Hepatocyte (in vitro differentiated cells): ENCODE results near the gene GRIK2. TPM values are rescaled to one million over a fixed set of nuclear protein-coding genes. Genes with fewer than 3 reads are reported as not detected.

Experiments
- DNase-seq: peaks from one replicate; pipeline ENCODE4 v3.0.0-alpha.2; 2016; ENCODE audit warnings: low spot score
- H2AFZ ChIP-seq: fragments of 200-600 bp; sonication (generic); 2 replicates; pipeline ENCODE4 v1.6.0; 2016; ENCODE audit warnings: antibody characterized with exemption, mild to moderate bottlenecking
- H3K27ac ChIP-seq: fragments of 200-600 bp; sonication (generic); 2 replicates; pipeline ENCODE4 v1.5.1; 2016; ENCODE audit warnings: mild to moderate bottlenecking
- H3K27me3 ChIP-seq: fragments of 200-600 bp; sonication (generic); 2 replicates; pipeline ENCODE4 v1.6.1; 2016
- H3K36me3 ChIP-seq: fragments of 200-600 bp; sonication (generic); replicated peaks from 2 replicates; pipeline ENCODE4 v1.5.1; 2016; ENCODE audit warnings: low read depth; ENCODE audit not compliant: insufficient read depth
- H3K4me1 ChIP-seq: fragments of 200-600 bp; sonication (generic); 2 replicates; pipeline ENCODE4 v1.5.1; 2016; ENCODE audit warnings: mild to moderate bottlenecking, moderate library complexity; ENCODE audit not compliant: insufficient read depth
- H3K4me2 ChIP-seq: fragments of 200-600 bp; sonication (generic); 2 replicates; pipeline ENCODE4 v1.6.0; 2016
- H3K4me3 ChIP-seq: fragments of 200-600 bp; sonication (generic); 2 replicates; pipeline ENCODE4 v1.5.1; 2016; ENCODE audit warnings: mild to moderate bottlenecking
- H3K79me2 ChIP-seq: fragments of 200-600 bp; sonication (generic); 2 replicates; pipeline ENCODE4 v1.6.0; 2017; ENCODE audit warnings: mild to moderate bottlenecking
- H3K9me2 ChIP-seq: fragments of 200-600 bp; sonication (generic); replicated peaks from 2 replicates; pipeline ENCODE4 v1.6.0; 2017; ENCODE audit warnings: mild to moderate bottlenecking; ENCODE audit not compliant: insufficient read depth
- H3K9me3 ChIP-seq: fragments of 200-600 bp; sonication (generic); 2 replicates; pipeline ENCODE4 v1.5.1; 2016; ENCODE audit warnings: low read depth, mild to moderate bottlenecking
- H4K20me1 ChIP-seq: fragments of 200-600 bp; sonication (generic); 2 replicates; pipeline ENCODE4 v1.6.0; 2016; ENCODE audit warnings: mild to moderate bottlenecking; ENCODE audit not compliant: insufficient read depth, poor library complexity, severe bottlenecking
- EZH2 ChIP-seq: fragments of 200-600 bp; sonication (generic); IDR thresholded peaks from 2 replicates; pipeline ENCODE4 v1.6.1; 2016; ENCODE audit warnings: antibody characterized with exemption, mild to moderate bottlenecking, borderline replicate concordance
- EZH2phosphoT487 ChIP-seq: fragments of 200-600 bp; sonication (generic); IDR thresholded peaks from one replicate; pipeline ENCODE4 v1.6.1; 2018; ENCODE audit warnings: antibody characterized with exemption, mild to moderate bottlenecking, low read depth, moderate library complexity; ENCODE audit not compliant: unreplicated experiment, severe bottlenecking
- WGBS: methylation state at CpG from one replicate; pipeline ENCODE4 v1.1.6; 2016; ENCODE audit warnings: low lambda C conversion rate; ENCODE audit errors: missing lambda C conversion rate; 5-methylcytosine and 5-hydroxymethylcytosine counted together
- polyA plus RNA-seq: library from polyadenylated mRNA; unstranded; fragments of >200 nt; fragmentation: Nextera tagmentation; extraction: Ambion mirVana; gene quantifications from 2 replicates; pipeline ENCODE4 v1.2.1, GENCODE V29; 2016
- total RNA-seq: library from RNA; depleted of rRNA; stranded (reverse); fragments of >200 nt; gene quantifications from 2 replicates; pipeline ENCODE4 v1.2.3, GENCODE V29; 2014
- TF ChIP-seq, protein P1 (sequence below): fragments of 200-600 bp; sonication (generic); IDR thresholded peaks from 2 replicates; pipeline ENCODE4 v1.5.1; 2016; ENCODE audit warnings: antibody characterized with exemption, mild to moderate bottlenecking; ENCODE audit not compliant: poor library complexity

Gene GRIK2
- total and polyA plus RNA-seq, 2 experiments from 2014 or later = 5.8 to 6.2 TPM

DNA sequence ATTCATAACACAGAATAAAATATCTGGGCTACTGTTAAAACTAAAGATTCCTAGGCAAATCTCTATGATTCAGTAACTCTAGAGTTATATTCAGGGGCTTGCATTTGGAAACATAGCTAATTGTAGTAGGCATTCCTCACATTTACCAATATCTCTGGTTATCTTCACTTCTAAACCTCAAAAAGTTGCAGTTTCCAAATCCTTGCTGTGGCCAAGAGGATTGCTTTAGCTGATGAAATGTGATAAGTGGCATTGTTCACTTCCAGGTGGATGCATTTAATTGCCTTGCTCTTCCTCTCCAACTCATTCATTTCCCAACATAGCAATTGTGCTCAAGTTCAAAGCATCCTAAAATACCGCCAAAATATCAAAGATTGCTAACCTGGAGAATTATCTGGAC lies 246.6 kb downstream of the GRIK2 start:
- WGBS = 70% methylated on average over 1 of the region's 1 CpG
- Histone ChIP-seq H3K27me3 (no peaks in the 10 kb centered on the region), H3K4me3 (no peak overlapping the region), H4K20me1 (no peaks in the 10 kb centered on the region), H3K79me2 (no peaks in the 10 kb centered on the region), H3K9me2 (no peaks in the 10 kb centered on the region), H3K27ac (no peak overlapping the region), H3K4me2 (no peak overlapping the region), H3K36me3 (no peaks in the 10 kb centered on the region), H2AFZ (no peak overlapping the region), H3K9me3 (no peaks in the 10 kb centered on the region), H3K4me1 (no peaks in the 10 kb centered on the region)
- TF ChIP-seq EZH2 = no peak
- no peak for TF ChIP-seq EZH2phosphoT487
- TF ChIP-seq, protein P1, sequence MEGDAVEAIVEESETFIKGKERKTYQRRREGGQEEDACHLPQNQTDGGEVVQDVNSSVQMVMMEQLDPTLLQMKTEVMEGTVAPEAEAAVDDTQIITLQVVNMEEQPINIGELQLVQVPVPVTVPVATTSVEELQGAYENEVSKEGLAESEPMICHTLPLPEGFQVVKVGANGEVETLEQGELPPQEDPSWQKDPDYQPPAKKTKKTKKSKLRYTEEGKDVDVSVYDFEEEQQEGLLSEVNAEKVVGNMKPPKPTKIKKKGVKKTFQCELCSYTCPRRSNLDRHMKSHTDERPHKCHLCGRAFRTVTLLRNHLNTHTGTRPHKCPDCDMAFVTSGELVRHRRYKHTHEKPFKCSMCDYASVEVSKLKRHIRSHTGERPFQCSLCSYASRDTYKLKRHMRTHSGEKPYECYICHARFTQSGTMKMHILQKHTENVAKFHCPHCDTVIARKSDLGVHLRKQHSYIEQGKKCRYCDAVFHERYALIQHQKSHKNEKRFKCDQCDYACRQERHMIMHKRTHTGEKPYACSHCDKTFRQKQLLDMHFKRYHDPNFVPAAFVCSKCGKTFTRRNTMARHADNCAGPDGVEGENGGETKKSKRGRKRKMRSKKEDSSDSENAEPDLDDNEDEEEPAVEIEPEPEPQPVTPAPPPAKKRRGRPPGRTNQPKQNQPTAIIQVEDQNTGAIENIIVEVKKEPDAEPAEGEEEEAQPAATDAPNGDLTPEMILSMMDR = no peak
- DNase-seq = no peak

DNA sequence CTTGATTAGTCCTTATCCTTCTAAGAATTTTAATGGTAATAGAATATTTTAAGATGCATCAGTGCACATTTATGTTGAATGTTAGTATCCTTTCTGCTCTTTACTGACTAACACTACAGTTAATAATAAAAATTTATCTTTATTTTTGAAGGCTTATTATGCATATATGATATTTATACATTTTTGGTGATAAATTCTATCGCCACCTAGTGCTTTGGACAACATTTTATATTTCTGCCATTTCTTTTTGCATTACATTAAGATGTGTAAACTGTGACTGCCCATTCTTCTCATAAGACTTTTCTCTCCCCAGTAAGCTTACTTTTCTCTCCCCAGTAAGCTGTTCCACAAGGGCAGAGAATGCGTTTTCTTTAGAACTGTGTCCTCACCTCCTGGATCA lies 252.3 kb downstream of the GRIK2 start:
- 91% methylated on average over 2 of the region's 2 CpGs for WGBS
- DNase-seq = no peak
- Histone ChIP-seq H3K9me2 (no peaks in the 10 kb centered on the region), H3K9me3 (no peaks in the 10 kb centered on the region), H2AFZ (no peak overlapping the region), H3K4me3 (no peak overlapping the region), H3K4me1 (no peaks in the 10 kb centered on the region), H3K4me2 (no peak overlapping the region), H3K27me3 (no peaks in the 10 kb centered on the region), H4K20me1 (no peaks in the 10 kb centered on the region), H3K79me2 (no peaks in the 10 kb centered on the region), H3K27ac (no peak overlapping the region), H3K36me3 (no peaks in the 10 kb centered on the region)
- TF ChIP-seq EZH2 = no peak
- TF ChIP-seq, protein P1 = peak; percentile 14

DNA sequence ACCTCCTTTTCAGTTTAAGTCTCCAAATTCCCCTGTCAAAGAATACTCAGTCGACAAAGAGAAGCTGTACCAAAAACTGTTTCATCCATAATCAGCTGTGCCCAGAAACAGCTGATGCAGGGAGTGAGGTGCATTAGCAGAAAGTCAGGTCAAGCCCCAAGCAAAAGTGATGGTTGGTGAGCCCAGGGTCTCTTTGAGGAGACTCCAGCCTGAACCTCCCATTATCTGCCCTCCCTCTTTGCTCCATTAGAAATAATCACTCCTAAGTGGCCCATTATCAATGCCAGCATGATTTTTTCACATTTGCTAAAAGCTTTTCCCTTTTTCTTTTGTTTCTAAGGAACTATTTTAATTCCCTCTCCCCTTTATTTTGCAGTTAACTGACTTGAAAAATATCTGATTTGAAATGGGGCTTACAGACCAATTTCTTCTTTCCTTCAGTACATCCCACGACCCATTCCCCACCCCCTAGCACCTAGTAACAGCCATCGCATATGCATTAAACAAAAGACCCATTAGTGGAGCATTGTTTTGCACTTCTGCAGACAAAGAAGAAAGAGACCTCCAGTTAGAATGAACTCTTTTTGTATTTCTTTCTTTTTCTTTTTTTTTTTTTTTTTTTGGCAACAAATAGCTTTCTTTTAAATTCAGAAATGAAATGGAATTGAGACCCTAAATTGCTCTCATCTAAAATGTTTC lies 257.0 kb downstream of the GRIK2 start:
- no peaks in the 10 kb centered on the region for H3K79me2 ChIP-seq
- no peak overlapping the region for H3K27ac ChIP-seq
- no peak overlapping the region for H2AFZ ChIP-seq
- 45% methylated on average over 3 of the region's 3 CpGs for WGBS
- no peak overlapping the region for H3K4me2 ChIP-seq
- no peaks in the 10 kb centered on the region for H3K9me2 ChIP-seq
- H4K20me1 ChIP-seq = no peaks in the 10 kb centered on the region
- H3K27me3 ChIP-seq = no peaks in the 10 kb centered on the region
- H3K4me1 ChIP-seq = no peaks in the 10 kb centered on the region
- TF ChIP-seq EZH2 = no peak
- TF ChIP-seq, protein P1 = no peak
- TF ChIP-seq EZH2phosphoT487 = no peak
- no peak for DNase-seq
- H3K4me3 ChIP-seq = no peak overlapping the region
- H3K9me3 ChIP-seq = no peaks in the 10 kb centered on the region
- no peaks in the 10 kb centered on the region for H3K36me3 ChIP-seq
